ENCODE measurements around the gene LBHD1.

The LBHD1 gene

DNA sequence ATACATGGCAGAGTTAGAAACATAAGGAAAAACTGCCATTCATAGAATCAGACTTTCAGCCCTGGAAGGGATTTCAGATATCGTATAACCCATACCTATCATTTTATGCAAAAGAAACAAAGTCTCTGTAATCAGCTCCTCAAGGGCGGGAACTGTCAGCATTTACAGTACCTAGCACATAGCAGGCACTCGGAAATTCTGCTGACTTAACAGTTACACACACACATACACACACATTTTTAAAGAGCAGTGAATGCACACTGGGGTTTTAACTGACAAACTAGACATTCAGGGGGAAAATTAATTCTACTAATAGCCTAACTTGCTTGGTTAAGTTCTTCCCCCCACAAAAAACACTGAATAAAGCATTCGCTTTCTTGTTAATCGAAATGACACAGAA, 44.1 kb upstream of the LBHD1 start:
- DNase-seq (ENCODE audit: low read depth in 1 of 2, low spot score in 1 of 2), result no peak
- Histone ChIP-seq H3K27ac (replicated peaks) (no peak overlapping the region), H3K27me3 (ENCODE audit: insufficient read depth, poor library complexity, severe bottlenecking) (no peaks in the 10 kb centered on the region), H3K4me3 (replicated peaks; ENCODE audit: insufficient read depth, low read length) (no peak overlapping the region)
- TF ChIP-seq, protein P1, sequence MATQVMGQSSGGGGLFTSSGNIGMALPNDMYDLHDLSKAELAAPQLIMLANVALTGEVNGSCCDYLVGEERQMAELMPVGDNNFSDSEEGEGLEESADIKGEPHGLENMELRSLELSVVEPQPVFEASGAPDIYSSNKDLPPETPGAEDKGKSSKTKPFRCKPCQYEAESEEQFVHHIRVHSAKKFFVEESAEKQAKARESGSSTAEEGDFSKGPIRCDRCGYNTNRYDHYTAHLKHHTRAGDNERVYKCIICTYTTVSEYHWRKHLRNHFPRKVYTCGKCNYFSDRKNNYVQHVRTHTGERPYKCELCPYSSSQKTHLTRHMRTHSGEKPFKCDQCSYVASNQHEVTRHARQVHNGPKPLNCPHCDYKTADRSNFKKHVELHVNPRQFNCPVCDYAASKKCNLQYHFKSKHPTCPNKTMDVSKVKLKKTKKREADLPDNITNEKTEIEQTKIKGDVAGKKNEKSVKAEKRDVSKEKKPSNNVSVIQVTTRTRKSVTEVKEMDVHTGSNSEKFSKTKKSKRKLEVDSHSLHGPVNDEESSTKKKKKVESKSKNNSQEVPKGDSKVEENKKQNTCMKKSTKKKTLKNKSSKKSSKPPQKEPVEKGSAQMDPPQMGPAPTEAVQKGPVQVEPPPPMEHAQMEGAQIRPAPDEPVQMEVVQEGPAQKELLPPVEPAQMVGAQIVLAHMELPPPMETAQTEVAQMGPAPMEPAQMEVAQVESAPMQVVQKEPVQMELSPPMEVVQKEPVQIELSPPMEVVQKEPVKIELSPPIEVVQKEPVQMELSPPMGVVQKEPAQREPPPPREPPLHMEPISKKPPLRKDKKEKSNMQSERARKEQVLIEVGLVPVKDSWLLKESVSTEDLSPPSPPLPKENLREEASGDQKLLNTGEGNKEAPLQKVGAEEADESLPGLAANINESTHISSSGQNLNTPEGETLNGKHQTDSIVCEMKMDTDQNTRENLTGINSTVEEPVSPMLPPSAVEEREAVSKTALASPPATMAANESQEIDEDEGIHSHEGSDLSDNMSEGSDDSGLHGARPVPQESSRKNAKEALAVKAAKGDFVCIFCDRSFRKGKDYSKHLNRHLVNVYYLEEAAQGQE (IDR thresholded peaks at IDR 0.05; ENCODE audit: insufficient replicate concordance, low read depth), result no peak
- TF ChIP-seq GABPA (IDR thresholded peaks at IDR 0.05; ENCODE audit: low read depth) (no peak), SPI1 (IDR thresholded peaks at IDR 0.05; ENCODE audit: borderline replicate concordance, low read depth) (no peak), POLR2AphosphoS5 (IDR thresholded peaks at IDR 0.05; ENCODE audit: low read depth) (no peak)
- TF ChIP-seq, protein P2, sequence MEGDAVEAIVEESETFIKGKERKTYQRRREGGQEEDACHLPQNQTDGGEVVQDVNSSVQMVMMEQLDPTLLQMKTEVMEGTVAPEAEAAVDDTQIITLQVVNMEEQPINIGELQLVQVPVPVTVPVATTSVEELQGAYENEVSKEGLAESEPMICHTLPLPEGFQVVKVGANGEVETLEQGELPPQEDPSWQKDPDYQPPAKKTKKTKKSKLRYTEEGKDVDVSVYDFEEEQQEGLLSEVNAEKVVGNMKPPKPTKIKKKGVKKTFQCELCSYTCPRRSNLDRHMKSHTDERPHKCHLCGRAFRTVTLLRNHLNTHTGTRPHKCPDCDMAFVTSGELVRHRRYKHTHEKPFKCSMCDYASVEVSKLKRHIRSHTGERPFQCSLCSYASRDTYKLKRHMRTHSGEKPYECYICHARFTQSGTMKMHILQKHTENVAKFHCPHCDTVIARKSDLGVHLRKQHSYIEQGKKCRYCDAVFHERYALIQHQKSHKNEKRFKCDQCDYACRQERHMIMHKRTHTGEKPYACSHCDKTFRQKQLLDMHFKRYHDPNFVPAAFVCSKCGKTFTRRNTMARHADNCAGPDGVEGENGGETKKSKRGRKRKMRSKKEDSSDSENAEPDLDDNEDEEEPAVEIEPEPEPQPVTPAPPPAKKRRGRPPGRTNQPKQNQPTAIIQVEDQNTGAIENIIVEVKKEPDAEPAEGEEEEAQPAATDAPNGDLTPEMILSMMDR (IDR thresholded peaks at IDR 0.05; ENCODE audit: insufficient read depth, low read length), result no peak

DNA sequence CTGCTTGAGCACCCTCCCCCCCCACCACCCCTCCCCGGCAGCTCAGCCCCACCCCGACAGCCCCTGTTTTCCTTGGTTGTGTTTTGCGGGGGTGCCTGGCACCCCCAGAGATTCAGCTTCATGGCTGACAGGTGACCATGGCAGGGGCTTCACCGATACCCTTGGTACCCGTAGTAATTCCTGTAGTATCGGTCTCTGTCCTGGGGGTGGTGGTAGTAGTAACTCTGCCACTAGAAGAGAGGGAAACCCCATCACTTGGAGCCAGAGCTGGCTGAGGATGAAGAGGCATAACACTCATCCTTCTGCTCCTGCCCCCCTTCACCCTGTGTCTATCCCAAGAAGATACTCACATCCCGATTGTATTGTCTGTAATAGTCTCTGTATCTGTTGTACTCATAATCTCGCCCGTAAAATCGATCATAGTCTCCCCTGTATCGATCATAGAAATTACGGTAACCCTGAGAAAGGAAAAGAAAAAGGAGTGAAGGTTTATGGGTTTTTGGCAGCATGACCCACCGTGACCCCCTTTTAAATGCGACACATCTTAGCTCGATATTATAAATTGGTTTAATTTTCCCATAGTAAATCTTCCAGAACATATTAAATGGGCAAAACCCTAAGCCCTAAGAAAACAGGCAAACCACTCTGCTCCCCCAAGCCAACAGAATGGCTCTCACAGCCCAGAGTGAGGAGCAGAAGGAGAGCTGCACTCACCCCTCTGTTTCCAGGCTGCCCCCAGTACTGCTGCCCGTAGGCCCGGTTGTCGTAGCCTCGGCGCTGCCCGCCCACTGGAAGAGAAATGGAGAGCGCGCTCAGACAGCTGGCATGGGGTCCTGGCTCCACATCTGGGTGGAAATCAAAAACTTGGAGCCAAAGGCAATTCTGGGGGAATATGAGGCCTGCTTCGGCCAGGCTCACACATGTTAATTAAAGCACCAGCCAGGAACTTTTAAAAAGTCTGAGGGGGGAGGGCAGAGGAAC, 43.4 kb upstream of the LBHD1 start:
- H3K4me3 ChIP-seq (replicated peaks; ENCODE audit: insufficient read depth, low read length), result no peak overlapping the region
- no peak overlapping the region for H3K27ac ChIP-seq (replicated peaks)
- no peak for DNase-seq (ENCODE audit: low read depth in 1 of 2, low spot score in 1 of 2)
- TF ChIP-seq SPI1 (IDR thresholded peaks at IDR 0.05; ENCODE audit: borderline replicate concordance, low read depth), result no peak
- TF ChIP-seq, protein P1 (IDR thresholded peaks at IDR 0.05; ENCODE audit: insufficient replicate concordance, low read depth), result no peak
- TF ChIP-seq, protein P2 (IDR thresholded peaks at IDR 0.05; ENCODE audit: insufficient read depth, low read length), result no peak
- no peaks in the 10 kb centered on the region for H3K27me3 ChIP-seq (ENCODE audit: insufficient read depth, poor library complexity, severe bottlenecking)

DNA sequence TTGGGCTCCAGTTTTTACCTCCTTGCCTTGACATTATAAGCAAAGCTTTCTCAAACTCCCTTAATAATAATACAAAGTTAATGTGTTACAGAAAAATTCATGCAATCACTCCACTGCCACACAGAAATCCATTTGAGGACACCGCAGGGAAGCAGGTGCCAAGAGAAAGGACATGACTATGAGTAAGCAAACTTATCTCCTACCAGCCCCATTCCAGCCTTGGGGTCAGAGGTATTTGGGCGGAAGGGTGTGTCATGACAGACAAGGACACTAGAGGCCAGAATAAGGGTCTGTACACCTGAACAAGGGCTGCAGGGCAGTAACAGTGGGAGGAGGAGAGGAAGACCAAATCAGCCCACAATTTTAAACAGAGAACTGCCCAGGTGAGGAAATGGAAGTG, 41.3 kb upstream of the LBHD1 start:
- no peaks in the 10 kb centered on the region for H3K27me3 ChIP-seq (ENCODE audit: insufficient read depth, poor library complexity, severe bottlenecking)
- H3K27ac ChIP-seq (replicated peaks), result no peak overlapping the region
- H3K4me3 ChIP-seq (replicated peaks; ENCODE audit: insufficient read depth, low read length), result no peak overlapping the region
- no peak for DNase-seq (ENCODE audit: low read depth in 1 of 2, low spot score in 1 of 2)
- TF ChIP-seq POLR2AphosphoS5 (IDR thresholded peaks at IDR 0.05; ENCODE audit: low read depth) (no peak), GABPA (IDR thresholded peaks at IDR 0.05; ENCODE audit: low read depth) (no peak), SPI1 (IDR thresholded peaks at IDR 0.05; ENCODE audit: borderline replicate concordance, low read depth) (no peak)
- TF ChIP-seq, protein P1 (IDR thresholded peaks at IDR 0.05; ENCODE audit: insufficient replicate concordance, low read depth), result no peak
- TF ChIP-seq, protein P2 (IDR thresholded peaks at IDR 0.05; ENCODE audit: insufficient read depth, low read length), result no peak
